Measurements from ENCODE around the gene NPNT. TPM values are rescaled to one million over a fixed set of nuclear protein-coding genes. Genes with fewer than 3 reads are reported as not detected.

NPNT gene
- total RNA-seq, 1 donor from 2014 or later, result 7.3 TPM

- no peak for DNase-seq (ENCODE audit: low read depth)
- H3K27me3 ChIP-seq (ENCODE audit: control insufficient read depth, insufficient read depth, low read length), result peaks cover 2% of the 10 kb centered on the region
Observed at GRCh38 chr4:105902550-105903262, 7.4 kb downstream of the NPNT start.

GRCh38 chr4:105909787-105910281 is 14.6 kb downstream of the NPNT start:
- H3K4me3 ChIP-seq (ENCODE audit: low read depth, low read length), result no peak overlapping the region
- peak; percentile 47 for DNase-seq (ENCODE audit: low read depth)
- no peak for TF ChIP-seq CTCF (IDR thresholded peaks at IDR 0.05; ENCODE audit: insufficient read depth, low read length, poor library complexity, severe bottlenecking)
- H3K36me3 ChIP-seq (ENCODE audit: control insufficient read depth, insufficient read depth, low read length), result no peaks in the 10 kb centered on the region
- no peaks in the 10 kb centered on the region for H3K27me3 ChIP-seq (ENCODE audit: control insufficient read depth, insufficient read depth, low read length)

More at GRCh38 chr4:105902550-105903262, 7.4 kb downstream of the NPNT start:
- H3K36me3 ChIP-seq (ENCODE audit: control insufficient read depth, insufficient read depth, low read length), result no peaks in the 10 kb centered on the region
- no peak for TF ChIP-seq CTCF (IDR thresholded peaks at IDR 0.05; ENCODE audit: insufficient read depth, low read length, poor library complexity, severe bottlenecking)
- no peak overlapping the region for H3K4me3 ChIP-seq (ENCODE audit: low read depth, low read length)

GRCh38 chr4:105911426-105911825 is 16.2 kb downstream of the NPNT start:
- H3K36me3 ChIP-seq (ENCODE audit: control insufficient read depth, insufficient read depth, low read length), result no peaks in the 10 kb centered on the region
- H3K27me3 ChIP-seq (ENCODE audit: control insufficient read depth, insufficient read depth, low read length), result no peaks in the 10 kb centered on the region
- no peak for TF ChIP-seq CTCF (IDR thresholded peaks at IDR 0.05; ENCODE audit: insufficient read depth, low read length, poor library complexity, severe bottlenecking)
- no peak overlapping the region for H3K4me3 ChIP-seq (ENCODE audit: low read depth, low read length)
- no peak for DNase-seq (ENCODE audit: low read depth)

GRCh38 chr4:105912633-105913032 is 17.4 kb downstream of the NPNT start:
- TF ChIP-seq CTCF (IDR thresholded peaks at IDR 0.05; ENCODE audit: insufficient read depth, low read length, poor library complexity, severe bottlenecking), result no peak

GRCh38 chr4:105917171-105917685 is 22.0 kb downstream of the NPNT start:
- DNase-seq (ENCODE audit: low read depth), result no peak
- Histone ChIP-seq H3K27me3 (ENCODE audit: control insufficient read depth, insufficient read depth, low read length) (no peaks in the 10 kb centered on the region), H3K4me3 (ENCODE audit: low read depth, low read length) (no peak overlapping the region), H3K36me3 (ENCODE audit: control insufficient read depth, insufficient read depth, low read length) (no peaks in the 10 kb centered on the region)
- TF ChIP-seq CTCF (IDR thresholded peaks at IDR 0.05; ENCODE audit: insufficient read depth, low read length, poor library complexity, severe bottlenecking), result no peak

More at GRCh38 chr4:105912633-105913032, 17.4 kb downstream of the NPNT start:
- Histone ChIP-seq H3K27me3 (ENCODE audit: control insufficient read depth, insufficient read depth, low read length) (no peaks in the 10 kb centered on the region), H3K4me3 (ENCODE audit: low read depth, low read length) (no peak overlapping the region), H3K36me3 (ENCODE audit: control insufficient read depth, insufficient read depth, low read length) (no peaks in the 10 kb centered on the region)
- no peak for DNase-seq (ENCODE audit: low read depth)

Data from kidney epithelial cell (primary cell).